GM21723 (cell line): ENCODE data around the gene PRKCE.

Experiments used
- ATAC-seq: cut with Tn5 transposase; IDR thresholded peaks from one replicate; pipeline ENCODE4 v1.9.1; 2021; ENCODE audit warnings: mild to moderate bottlenecking, moderate library complexity; ENCODE audit not compliant: unreplicated experiment

PRKCE gene

DNA sequence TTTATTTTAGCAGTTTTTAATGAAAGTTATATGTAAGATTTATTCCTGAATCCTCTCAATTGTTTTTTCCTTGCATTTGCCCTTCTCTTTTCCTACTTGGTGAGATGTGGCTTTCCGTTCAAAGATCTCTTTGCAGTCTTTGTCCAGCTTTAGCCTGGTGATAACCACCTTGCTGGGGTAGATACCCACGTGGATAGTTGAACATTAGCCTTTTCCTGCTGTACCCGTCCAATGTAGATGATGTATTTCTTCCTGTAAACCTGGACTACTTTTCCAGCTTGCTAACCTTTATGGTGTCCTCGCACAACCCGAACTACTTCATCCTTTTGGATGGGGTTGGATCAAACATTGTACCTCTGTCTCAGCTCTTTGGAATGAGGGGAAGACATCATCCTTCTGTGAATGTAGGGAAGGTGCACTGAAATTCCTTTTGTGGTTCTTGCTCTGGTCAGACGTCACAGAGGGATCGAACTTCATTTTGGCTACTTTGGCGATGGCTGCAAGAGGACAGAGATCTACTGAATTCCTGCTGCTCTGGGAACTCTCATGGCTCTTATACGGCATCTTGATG is 352.5 kb downstream of the PRKCE start:
- no peak for ATAC-seq

DNA sequence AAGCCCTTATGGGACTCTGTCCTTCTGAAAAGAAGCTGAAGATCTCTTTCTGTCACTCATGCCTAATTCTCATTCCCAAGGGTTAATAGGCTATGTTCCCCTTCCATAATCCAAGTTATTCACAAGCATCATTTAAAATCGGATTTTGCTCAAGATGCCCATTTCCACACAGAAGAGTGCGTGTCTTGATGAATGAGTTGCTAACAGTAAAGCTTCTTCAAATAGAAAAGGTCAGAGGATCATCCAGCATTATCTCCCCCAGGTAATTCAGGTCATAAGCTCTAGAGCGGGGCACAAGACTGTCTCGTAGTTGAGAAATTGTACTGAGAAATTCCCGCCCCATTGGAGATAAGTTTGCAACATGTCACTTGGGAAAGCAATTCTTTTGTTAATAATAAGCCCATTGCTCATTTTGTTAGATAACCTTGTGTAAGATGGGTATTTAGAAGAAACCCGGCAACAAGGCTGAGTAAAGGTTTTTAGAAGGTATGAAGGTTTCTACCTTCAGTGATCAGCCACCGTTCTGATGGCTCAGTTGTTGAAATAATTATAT is 355.1 kb downstream of the PRKCE start:
- no peak for ATAC-seq

DNA sequence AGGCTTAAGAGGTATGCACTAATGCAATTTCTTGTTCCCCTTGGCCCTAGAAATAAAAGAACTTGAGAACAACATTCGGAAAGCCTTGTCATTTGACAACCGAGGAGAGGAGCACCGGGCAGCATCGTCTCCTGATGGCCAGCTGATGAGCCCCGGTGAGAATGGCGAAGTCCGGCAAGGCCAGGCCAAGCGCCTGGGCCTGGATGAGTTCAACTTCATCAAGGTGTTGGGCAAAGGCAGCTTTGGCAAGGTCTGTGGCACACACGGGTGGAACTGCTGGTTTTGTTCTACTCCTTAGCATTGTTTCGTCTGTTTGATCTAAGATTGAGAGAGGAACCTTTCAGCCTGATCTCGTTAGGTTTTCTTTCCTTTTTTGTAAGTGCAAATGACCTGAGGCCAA is 355.9 kb downstream of the PRKCE start:
- ATAC-seq, result no peak

DNA sequence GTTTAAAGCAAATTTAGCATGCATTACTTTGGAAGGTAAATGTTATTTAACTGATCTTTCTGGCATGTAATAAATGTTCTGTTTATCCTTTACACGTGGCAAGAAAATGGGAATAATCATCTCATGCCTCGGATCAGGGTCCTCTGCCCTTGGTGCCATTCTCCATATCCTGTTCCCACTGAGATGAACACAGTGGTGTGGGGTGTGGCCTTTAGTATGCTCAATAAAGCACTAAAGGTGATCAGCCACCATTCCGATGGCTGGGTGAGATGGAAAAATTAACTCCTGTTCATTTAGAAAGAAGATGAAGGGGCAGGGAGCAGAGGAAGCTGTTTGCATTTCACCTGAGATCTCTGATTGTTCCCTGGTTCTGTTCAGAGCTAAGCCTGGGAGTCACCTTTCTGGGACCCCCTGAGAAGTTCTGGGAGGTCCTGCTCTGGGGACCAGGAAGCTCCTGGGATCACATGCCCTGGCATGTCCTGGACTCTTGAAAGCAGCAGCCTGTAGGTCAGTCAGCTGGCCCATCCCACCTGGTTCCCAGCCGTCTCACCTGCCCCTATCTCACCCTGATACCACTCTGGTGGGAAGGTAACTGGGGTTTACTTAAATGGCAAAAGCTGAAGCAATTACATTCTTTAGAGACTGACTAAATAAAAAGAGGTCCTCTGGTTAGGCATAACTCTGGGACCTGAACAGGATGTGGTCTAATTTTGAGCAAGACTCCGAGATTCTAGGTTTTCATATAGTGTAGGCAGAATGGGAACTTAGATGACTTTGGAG is 356.8 kb downstream of the PRKCE start:
- no peak for ATAC-seq

DNA sequence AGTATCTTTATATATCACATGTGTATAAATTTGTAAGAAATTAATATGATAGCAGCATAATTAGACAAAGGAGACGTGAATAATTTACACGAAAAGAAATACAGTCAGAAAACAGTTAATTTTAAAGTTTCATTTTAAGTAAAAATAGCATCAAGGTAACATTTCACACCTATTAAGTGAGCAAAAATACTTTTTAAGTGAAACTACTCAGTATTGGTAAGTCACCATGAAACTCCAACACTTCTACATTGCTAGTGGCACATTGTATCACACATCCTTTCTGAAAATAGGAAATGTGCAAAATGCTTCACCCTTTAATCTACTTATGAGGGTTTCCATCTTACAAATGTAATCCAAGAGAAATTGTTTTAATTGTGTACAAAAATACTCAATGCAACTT is 357.8 kb downstream of the PRKCE start:
- no peak for ATAC-seq

DNA sequence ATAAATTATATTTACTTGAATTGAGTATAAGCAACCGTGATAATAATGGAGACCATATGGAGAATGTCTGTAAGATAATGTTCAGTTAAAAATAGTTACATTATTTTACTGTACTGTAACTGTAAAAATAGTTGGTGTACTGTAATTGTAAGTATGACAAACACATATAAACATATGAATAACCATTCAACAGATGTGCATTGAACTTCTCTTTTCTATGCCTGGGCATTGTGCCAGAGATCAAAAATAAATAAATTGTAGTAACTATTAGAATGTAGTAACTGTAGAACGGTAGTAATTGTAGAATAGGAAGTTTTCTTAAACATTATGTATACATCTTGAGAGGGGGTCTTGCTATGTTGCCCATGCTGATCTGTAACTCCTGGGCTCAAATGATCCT is 358.3 kb downstream of the PRKCE start:
- ATAC-seq, result no peak

DNA sequence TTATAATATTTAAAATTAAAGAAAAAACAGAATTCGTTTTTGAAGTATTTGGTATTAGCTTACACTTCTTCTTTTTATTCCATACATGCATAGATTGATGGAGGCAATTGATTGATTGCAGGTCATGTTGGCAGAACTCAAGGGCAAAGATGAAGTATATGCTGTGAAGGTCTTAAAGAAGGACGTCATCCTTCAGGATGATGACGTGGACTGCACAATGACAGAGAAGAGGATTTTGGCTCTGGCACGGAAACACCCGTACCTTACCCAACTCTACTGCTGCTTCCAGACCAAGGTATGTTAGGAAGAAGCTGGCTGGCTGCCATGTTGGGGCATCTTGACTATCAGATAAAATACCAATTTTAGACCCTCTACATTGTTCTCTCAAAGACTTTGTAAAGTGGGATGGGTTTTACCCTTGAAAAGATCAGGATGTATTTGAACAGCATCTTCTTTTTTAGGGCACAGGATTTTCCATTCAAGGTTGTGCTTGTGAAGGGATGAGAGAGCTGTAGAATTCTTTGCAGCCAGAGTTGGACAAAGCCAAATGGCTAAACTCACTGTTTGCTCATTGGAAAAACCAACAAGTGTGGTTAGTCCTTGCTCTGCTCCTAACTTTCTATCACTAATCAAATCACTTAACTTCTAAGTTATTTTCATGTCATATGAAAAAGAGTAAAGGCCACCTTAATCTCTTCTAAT is 358.9 kb downstream of the PRKCE start:
- no peak for ATAC-seq

DNA sequence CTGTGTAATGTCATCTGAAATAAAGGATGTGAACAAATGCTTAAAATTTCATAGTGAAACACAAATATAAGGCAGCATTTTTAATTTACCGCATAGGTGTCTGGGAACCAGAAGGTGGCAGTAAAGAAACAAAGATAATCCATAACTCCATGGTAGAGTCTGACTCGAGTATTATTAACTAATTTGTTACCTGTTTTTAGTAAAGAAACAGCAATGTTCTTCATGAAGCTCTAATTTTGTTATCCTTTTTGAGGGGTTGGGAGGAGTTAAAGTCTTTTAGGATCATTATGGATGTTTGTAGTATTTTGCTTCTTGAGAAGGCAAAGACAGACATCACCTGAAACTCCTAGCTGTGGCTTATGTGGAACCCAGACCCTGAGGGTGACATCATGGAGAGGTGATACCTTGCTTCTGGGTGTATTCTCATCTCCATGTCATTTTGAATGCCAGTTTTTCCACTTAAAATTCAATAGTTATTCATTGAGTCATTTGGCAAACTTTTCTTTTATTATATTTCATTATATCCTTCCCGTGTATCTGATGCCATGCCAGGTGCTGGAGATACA is 359.5 kb downstream of the PRKCE start:
- no peak for ATAC-seq

DNA sequence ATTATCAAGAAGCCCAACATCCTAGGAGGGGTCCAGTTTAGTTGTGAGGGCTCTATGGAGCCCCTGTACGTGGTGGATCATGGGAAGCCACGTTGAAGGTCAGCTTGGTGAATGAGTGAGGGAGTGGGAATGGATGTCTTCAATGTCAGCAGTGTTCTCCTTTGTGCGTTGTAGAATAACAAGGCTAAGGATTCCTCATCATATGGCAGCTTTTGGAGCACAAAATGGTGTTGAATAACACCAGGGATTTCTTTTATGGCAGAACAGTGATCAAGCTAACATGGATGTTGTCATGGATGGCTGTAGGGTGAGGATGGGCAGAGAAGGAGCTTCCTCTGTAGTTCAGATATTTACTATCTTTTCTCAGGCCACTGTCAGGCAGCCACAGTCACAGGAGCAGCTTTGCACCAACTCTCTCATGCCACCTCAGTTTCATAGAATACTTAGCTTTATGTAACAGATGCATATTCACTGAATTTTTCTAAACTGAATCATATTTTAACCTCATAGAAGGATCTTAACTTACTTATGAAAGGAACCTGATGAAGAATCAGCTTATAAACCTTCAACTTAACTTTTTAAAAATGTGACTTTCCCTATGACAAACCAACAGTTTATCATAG is 361.3 kb downstream of the PRKCE start:
- ATAC-seq, result no peak

DNA sequence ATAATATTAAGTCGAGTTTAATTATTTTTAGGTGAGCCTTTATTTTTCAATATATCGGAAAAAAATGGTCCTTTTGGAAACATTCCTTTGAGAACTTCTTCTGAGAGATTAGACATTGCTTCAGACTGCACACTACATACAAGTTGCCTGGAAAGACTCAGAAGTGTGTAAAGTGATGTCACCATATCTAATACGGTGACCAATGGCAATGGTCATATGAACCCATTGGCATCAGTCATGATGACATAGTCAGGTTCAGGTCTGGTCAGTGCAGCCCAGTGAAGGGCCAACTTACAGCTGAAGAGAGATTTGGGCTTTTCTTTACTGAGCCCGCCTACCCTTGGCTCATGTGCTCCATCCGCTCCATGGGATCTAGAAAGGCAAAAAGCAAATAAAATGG is 362.3 kb downstream of the PRKCE start:
- no peak for ATAC-seq

DNA sequence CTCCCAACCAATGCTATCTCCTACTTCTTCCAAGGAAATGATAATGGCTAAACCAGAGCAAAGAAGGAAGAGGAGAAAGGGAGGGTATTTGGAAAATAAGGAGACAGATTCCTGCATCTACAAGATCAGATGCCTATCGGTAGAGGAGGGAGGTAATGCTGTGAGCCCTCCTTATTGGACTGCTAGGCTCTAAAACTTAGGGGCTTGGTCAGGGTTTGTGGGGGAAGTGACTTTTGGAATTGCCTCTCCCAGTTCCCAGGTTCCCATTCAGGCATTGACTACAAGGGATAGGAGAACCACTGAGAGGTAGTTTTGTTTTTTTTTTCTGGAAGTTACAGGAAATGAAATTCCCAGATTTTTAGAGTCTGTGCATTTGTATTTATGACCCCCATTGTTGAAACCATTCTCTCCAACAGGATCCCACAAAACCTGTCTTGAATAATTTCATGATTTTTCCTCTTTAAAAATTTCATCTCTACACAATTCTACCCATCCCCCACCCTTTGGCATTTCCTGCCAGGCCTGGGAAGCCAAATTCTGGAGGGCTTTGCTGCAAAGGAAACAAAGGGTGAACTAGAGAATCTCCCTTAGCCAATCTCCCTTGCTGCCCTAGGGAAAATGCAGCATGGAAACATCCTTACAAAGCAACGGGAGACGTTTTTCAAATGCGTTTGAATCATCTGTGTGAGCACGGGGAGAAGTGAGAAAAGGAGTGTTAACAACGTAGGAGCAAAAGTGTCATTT is 363.6 kb downstream of the PRKCE start:
- ATAC-seq, result no peak

DNA sequence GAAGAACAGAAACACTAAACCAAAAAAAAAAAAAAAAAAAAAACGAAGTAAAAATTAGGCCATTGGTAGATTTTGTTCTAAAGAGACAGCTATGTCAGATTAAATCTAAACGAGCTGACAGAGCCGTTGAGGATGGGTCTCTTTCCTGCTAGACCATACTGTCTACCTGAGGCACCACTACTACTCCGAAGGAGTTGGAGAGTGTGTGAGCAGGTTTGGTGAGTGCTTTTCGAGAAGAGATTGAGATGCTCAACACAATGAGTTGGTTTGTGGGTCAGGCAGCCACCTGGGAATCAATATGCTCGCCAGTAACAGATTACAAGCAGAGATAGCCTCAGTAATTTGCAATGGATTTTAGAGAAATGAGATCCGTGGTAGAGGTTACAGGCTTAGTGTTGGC is 364.2 kb downstream of the PRKCE start:
- no peak for ATAC-seq

DNA sequence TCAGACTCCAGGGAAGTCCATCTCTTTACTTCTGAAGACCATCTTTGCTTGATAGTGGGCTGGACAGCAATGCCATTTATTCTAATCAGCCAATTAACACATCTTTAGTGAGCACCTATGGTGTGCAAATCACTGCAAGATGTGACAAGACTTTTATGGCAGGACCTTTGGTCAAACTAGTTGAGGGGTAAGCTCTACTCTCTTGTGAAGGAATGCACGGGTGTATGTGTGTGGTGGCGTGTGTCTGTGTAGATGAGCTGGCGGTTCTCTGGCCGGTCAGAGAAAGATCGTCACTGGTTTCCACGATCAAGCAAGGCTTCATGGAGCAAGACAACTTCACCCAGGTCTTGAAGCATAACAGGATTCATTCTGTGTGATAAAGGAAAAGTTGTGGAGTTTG is 364.6 kb downstream of the PRKCE start:
- ATAC-seq, result no peak

DNA sequence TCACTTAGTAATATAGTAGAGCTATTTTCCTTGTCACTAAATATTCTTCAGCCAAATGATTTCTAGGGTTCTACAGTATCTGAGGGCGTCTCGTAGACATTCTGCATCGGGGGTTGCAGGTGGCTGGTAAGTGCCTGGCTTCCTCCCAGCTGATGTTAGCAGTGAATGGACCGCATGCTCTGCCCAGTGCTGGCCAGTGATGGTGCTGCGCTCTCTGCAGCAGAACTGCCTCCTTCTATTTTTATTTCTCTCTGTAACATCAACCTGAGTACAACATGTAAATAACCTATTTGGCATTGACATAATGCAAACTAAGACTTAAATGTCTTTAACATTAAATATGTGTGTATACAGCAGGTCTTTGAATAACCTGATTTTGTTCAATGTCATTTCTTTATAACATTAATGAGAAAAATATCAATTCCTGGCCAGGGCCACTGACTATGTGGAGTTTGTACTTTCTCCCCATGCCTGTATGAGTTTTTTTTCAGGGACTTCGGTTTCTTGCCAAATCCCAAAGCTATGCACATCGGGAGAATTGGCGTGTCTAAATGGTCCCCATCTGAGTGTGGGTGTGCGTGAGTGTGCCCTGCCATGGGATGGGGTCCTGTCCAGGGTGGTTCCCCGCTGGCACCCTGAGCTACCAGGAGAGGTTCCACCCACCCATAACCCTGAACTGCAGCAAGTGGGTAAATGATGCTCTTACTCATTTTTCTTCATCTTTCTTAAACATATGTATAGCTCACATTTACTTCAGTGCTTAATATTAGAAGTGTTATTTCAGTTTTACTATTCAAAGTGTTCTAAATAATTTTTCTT is 367.5 kb downstream of the PRKCE start:
- no peak for ATAC-seq

DNA sequence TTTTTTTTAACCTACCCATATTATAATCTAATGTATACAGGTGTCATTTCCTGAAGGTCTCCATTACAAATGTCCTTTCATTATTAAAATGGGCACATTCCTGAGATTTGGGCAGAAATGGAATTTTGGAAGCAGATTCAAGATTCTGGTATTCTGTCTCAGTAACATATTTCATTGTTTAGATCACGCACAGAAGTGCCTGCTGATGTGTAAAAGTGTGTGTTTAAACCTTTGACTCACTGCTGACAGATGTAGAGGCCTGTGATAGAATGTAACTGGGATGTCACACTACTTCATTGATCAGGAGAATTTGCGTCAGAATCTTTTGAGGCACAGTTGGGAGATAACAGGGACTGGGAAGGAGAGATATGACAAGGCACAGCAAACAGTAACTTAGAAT is 368.9 kb downstream of the PRKCE start:
- no peak for ATAC-seq

DNA sequence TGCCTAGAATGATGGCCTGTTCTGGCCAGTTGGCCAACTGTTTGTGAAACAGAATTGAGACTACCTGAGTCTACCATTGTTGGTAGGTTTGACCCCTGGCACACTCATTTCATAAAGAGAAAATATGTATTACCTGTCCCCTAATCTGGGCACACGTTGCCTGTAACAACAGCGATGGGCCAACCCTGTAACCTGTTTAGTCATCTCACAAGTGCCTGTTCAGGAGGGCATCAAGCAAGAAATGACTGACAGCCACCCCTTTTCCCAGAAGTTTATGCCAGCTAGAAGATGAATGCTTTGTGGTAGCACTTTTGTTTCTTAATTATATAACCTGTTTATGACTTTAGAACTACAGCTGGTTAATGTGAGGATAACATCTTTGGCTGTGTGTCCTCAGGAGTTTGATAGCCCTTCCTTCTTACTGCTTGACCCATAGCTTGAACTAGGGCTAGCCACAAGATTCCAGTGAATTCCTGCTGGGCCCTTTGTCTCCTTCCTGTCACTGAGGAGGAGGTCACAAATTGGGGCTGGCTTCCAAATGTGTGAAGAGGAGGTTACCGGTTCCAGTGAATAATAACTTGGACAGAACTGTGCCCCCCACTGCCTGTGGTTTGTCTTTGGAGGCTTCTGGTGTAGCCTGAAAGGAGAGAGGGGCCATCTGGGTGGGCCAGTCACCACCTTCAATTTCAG is 371.8 kb downstream of the PRKCE start:
- no peak for ATAC-seq

DNA sequence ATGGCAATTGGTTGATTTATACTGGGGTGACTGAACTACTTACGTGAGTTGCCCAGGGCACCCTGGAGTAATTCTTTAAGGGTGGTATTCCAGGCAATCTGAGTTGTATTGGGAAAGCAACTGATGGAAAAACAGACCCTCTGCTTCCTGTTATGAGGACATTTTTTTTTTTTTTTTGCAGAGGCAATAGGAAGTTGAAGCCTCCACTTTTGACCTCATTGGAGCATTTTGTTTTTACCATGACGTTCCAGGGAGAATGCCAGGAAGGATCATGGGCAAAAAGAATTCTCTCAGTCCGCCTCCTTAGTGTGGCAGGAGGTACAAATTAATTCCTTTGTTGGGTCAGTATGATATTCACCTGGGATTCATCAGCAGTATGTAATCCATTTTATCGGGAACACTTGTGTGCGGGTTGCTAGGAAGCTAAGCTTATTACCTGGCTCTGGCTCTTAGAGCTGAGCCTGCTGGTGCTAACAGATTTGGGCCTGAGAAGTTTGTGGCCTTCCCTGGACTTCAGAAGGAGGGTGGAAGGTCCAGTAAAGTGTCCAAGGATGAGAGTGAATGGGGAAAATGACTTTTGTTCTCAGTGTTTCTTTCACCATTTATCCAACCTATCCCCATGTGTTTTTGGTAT is 372.8 kb downstream of the PRKCE start:
- ATAC-seq, result no peak

DNA sequence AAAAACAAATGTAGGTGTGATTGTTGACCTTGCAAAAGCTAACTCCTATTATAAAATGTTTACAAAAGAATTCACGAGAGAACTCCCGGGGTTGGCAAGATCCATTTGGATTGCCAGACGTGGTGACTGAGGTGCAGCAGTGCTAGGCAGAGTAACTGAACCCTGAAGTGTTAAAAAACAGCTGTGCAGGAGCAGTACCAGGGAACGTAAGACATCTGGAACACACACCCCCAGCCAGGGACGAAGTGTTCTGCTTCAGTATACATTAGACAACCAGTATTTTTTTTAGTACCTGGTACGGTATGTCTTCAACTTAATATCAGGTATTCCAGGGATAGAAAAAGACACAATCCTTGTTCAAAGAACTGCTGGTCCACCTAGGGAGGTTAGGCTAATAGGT is 373.6 kb downstream of the PRKCE start:
- ATAC-seq, result no peak

DNA sequence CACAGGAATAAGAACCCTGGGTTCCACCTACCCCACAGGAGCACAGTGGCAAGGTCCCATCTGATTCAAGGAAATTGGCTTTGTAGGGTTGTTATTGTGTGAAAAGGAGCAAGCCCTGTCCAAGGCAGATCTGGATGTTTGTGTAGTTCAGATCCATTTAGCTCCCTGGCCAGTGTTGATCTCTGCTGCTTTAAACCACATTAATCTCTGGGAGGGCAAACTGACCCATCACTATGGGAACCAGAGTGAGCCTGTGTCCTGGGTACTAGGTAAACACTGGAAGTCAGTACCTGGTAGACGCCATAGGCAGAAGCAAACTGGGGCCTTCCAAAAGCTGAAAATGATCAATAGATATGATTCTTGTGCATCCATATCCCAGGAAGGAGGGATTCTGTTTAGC is 374.2 kb downstream of the PRKCE start:
- ATAC-seq, result no peak
